HG02571 (cell line): ENCODE measurements around the gene TEX19.
A peak's percentile ranks its signal among the peaks of the same experiment; 100 is the strongest.
"Not testable (repeated sequence)": the region's sequence is repeated elsewhere in the genome, so short reads cannot be mapped to it uniquely, and the experiment has no call there.

ENCODE experiments used
- ATAC-seq: cut with Tn5 transposase; IDR thresholded peaks from one replicate; pipeline ENCODE4 v1.9.1; 2021; ENCODE audit warnings: mild to moderate bottlenecking, moderate library complexity; ENCODE audit not compliant: unreplicated experiment

The TEX19 gene

GRCh38 chr17:82351713-82352488 is 7.1 kb upstream of the TEX19 start:
- ATAC-seq, result peak; percentile 24

GRCh38 chr17:82353484-82353883 is 5.6 kb upstream of the TEX19 start:
- no peak for ATAC-seq

GRCh38 chr17:82354804-82355308 is 4.2 kb upstream of the TEX19 start:
- no peak for ATAC-seq

DNA sequence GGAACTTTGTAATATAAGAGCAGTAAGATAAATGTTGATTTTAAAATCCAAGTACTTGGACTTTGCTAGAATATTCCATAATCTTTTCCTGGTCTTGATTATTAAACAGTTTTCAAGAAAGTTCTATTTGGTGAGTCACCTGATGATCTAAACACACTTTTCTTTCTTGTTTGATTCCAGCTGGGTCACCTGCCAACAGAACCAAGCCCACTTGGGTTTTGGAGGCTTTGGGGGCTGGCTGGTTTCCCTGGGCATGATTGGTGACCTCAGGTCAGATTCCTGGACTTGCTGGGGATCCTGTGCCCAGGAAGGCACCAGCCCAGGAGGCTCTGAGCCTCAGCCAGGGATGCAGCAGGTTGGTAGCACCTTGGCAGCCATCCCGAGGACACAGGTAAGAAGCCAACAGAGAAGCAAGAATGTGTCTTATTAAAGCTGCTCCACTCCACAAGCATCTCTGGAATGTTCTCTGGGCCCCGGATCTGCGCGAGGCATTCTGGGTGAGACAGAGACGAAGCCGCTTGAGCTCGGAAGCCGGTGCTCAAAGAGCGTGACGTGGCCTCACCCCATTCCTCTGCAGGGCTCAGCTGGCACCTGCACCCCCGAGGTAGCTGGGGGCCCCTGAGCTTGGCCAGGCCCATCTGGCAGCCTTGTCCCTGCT is 3.1 kb upstream of the TEX19 start:
- no peak for ATAC-seq

- no peak for ATAC-seq
These were observed 2.1 kb upstream of the TEX19 start for GRCh38 chr17:82356845-82357355.

DNA sequence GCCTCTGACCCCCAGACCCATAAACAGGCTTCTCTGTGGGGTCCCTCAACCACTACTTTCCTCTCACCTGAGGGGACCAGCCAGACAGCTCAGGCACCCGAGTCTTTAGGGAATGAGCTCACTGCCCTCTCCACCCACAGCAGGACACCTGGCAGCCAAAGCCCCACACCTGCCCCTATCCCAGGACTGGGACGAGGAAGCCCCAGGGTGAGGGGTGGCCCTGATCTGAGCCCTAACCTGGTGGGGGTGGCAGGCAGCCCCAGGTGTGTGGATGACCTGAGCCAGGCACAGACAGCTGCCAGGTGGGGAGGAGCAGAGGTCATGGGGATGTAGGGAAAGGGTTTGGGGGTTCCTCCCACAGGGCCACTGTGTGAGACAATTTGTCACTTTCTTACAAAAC is 1.7 kb upstream of the TEX19 start:
- no peak for ATAC-seq

GRCh38 chr17:82359451-82360074 is 516 bp downstream of the TEX19 start:
- ATAC-seq, result not testable (repeated sequence)

GRCh38 chr17:82361885-82362633 is 3.0 kb downstream of the TEX19 start:
- no peak for ATAC-seq

- ATAC-seq, result no peak
These were observed 6.7 kb downstream of the TEX19 start for GRCh38 chr17:82365606-82366295.

- ATAC-seq, result no peak
These were observed 7.7 kb downstream of the TEX19 start for GRCh38 chr17:82366749-82367148.

- ATAC-seq, result no peak
These were observed 8.9 kb downstream of the TEX19 start for GRCh38 chr17:82367724-82368524.

GRCh38 chr17:82369211-82369610 is 10.2 kb downstream of the TEX19 start:
- ATAC-seq, result no peak

- ATAC-seq, result no peak
These were observed 11.7 kb downstream of the TEX19 start for GRCh38 chr17:82370471-82371332.

DNA sequence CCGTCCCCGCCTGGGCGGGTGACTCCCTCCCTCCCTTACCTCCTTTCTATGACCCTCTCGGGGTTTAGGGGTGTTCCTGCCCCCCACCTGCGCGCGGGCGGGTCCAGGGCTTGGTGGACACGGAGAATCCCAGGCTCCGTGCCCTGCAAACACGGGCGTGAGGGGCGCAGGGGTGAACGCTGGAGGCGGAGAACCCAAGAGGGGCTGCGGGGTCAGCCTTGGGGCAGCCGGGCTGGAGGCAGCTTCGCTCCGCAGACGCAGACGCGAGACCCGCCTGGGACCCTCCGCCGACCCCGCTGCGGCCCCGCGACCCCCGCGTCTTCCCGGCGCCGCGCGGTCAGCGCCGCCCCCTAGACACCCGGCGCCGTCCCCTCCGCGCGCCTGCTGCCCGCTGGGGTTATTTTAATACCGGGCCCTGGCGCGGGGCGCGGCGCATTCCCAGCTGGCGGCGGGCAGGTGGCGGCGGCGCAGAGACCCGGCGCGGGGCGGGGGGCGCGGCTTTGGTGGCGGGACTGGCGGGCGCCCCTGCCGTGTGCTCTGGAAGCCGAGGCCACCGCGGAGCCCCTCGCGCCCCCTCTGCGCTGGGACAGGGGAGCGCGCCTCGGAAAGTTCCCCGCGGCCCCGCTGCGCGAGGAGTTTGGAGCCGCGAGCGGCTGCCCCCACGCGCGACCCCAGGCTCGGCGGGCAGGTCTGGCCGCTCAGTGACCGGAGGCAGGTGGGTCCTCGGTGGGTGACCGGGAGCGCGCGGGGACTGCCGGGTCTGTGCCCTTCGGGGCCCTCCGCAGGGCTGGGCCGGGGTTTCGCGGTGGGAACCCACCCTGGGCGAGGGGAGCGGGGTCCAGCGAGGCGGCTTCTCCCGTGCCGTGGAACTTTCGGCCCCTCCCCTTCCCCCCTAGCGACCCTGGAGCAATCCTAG is 12.5 kb downstream of the TEX19 start, which contains the start of gene UTS2R:
Gene UTS2R, plus strand, starts transcription at position 433 of the 916 bp plus-strand sequence. CDS start 2,560 bp downstream, outside the sequence.
- ATAC-seq, result no peak

DNA sequence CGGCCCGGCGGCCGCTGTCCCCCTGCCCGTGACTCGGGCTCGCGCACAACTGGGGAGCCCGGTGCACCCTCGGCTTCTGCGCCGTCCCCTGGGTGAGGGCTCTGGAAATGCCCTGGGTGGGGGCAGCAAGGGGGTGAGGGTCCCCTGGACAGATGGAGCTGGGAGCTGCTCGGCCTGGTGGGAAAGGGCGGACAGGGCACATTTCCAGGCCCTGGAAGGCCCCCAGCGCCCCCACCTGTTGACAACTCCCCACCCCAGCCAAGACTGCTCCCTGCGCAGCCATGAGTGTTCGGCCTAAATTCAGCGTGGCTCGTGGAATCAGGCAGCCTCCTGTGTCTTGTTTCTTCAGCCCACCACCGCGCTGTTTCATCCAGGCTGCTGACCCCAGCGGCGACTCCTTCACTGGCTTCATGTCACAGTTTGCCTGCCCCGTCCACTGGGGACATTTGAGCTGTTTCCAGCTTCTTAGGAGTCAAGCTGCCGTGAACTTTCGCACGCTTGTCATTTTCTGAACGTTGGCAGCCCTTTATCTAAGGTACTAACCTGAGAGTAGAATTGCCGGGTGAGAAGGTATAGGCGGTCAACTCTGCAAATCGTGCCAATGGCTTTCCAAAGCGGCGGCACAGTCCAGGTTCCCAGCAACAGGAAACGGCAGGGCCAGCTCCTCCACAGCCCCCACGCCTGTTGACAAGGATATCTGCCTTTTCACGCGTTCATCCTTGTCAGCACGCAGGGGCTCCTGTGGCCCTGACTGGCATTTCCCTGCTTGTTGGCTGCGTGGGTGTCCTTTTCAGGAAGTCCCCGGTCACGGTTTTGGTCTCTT is 13.4 kb downstream of the TEX19 start:
- ATAC-seq, result no peak

GRCh38 chr17:82373072-82373452 is 14.0 kb downstream of the TEX19 start:
- ATAC-seq, result not testable (repeated sequence)
